Nephron progenitor cell (in vitro differentiated cells): ENCODE data around the gene CARD10.

Source experiments
- DNase-seq: peaks from one replicate; pipeline ENCODE4 v3.0.0; 2021
- H3K27ac Mint-ChIP-seq: 2 replicates; pipeline ENCODE4 v1.8.0; 2021; ENCODE audit warnings: mild to moderate bottlenecking, moderate library complexity, mixed read lengths
- H3K27me3 Mint-ChIP-seq: 2 replicates; pipeline ENCODE4 v1.8.0; 2021; ENCODE audit warnings: mild to moderate bottlenecking, low read depth, mixed read lengths; ENCODE audit not compliant: poor library complexity
- H3K36me3 Mint-ChIP-seq: 2 replicates; pipeline ENCODE4 v1.8.0; 2021; ENCODE audit warnings: low read depth, mixed read lengths
- H3K4me1 Mint-ChIP-seq: 2 replicates; pipeline ENCODE4 v1.8.0; 2021; ENCODE audit warnings: mixed read lengths
- H3K4me3 Mint-ChIP-seq: 2 replicates; pipeline ENCODE4 v1.8.0; 2021; ENCODE audit warnings: mild to moderate bottlenecking, moderate library complexity, mixed read lengths
- H3K9me3 Mint-ChIP-seq: 2 replicates; pipeline ENCODE4 v1.8.0; 2021; ENCODE audit warnings: mild to moderate bottlenecking, moderate library complexity, mixed read lengths
- TF ChIP-seq, protein P1 (sequence below): fragments of 200-600 bp; sonication (generic); IDR thresholded peaks from 2 replicates; pipeline ENCODE4 v1.5.0; 2021; ENCODE audit warnings: antibody characterized with exemption

Gene CARD10, protein sequence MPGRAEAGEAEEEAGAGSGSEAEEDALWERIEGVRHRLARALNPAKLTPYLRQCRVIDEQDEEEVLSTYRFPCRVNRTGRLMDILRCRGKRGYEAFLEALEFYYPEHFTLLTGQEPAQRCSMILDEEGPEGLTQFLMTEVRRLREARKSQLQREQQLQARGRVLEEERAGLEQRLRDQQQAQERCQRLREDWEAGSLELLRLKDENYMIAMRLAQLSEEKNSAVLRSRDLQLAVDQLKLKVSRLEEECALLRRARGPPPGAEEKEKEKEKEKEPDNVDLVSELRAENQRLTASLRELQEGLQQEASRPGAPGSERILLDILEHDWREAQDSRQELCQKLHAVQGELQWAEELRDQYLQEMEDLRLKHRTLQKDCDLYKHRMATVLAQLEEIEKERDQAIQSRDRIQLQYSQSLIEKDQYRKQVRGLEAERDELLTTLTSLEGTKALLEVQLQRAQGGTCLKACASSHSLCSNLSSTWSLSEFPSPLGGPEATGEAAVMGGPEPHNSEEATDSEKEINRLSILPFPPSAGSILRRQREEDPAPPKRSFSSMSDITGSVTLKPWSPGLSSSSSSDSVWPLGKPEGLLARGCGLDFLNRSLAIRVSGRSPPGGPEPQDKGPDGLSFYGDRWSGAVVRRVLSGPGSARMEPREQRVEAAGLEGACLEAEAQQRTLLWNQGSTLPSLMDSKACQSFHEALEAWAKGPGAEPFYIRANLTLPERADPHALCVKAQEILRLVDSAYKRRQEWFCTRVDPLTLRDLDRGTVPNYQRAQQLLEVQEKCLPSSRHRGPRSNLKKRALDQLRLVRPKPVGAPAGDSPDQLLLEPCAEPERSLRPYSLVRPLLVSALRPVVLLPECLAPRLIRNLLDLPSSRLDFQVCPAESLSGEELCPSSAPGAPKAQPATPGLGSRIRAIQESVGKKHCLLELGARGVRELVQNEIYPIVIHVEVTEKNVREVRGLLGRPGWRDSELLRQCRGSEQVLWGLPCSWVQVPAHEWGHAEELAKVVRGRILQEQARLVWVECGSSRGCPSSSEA

GRCh38 chr22:37519268-37520195 is at the start of gene CARD10:
Gene CARD10, minus strand, starts transcription at chr22:37519415. Its CDS starts 215 bp downstream, at chr22:37519200.
- DNase-seq = peak; percentile 64
- Mint-ChIP-seq H3K36me3 (peaks cover 11% of the 10 kb centered on the region), H3K27me3 (peaks cover 50% of the 10 kb centered on the region), H3K4me3 (peak within 1 kb of the TSS; percentile 85), H3K27ac (no peak within 1 kb of the TSS), H3K9me3 (peaks cover 3% of the 10 kb centered on the region), H3K4me1 (peaks cover 10% of the 10 kb centered on the region)
- TF ChIP-seq, protein P1, sequence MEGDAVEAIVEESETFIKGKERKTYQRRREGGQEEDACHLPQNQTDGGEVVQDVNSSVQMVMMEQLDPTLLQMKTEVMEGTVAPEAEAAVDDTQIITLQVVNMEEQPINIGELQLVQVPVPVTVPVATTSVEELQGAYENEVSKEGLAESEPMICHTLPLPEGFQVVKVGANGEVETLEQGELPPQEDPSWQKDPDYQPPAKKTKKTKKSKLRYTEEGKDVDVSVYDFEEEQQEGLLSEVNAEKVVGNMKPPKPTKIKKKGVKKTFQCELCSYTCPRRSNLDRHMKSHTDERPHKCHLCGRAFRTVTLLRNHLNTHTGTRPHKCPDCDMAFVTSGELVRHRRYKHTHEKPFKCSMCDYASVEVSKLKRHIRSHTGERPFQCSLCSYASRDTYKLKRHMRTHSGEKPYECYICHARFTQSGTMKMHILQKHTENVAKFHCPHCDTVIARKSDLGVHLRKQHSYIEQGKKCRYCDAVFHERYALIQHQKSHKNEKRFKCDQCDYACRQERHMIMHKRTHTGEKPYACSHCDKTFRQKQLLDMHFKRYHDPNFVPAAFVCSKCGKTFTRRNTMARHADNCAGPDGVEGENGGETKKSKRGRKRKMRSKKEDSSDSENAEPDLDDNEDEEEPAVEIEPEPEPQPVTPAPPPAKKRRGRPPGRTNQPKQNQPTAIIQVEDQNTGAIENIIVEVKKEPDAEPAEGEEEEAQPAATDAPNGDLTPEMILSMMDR = no peak

- TF ChIP-seq, protein P1 = no peak
- no peak for DNase-seq
- H3K9me3 Mint-ChIP-seq = no peaks in the 10 kb centered on the region
- H3K4me1 Mint-ChIP-seq = peaks cover 12% of the 10 kb centered on the region
- no peak overlapping the region for H3K27ac Mint-ChIP-seq
- H3K36me3 Mint-ChIP-seq = no peaks in the 10 kb centered on the region
- no peak overlapping the region for H3K4me3 Mint-ChIP-seq
- H3K27me3 Mint-ChIP-seq = peaks cover 9% of the 10 kb centered on the region
Observed at GRCh38 chr22:37568448-37569008, 49.3 kb upstream of the CARD10 start.

- Mint-ChIP-seq H3K27ac (no peak overlapping the region), H3K9me3 (no peaks in the 10 kb centered on the region), H3K36me3 (no peaks in the 10 kb centered on the region), H3K4me1 (peaks cover 17% of the 10 kb centered on the region), H3K27me3 (peaks cover 9% of the 10 kb centered on the region), H3K4me3 (no peak overlapping the region)
- no peak for DNase-seq
- TF ChIP-seq, protein P1 = no peak
Observed at GRCh38 chr22:37568012-37568411, 48.8 kb upstream of the CARD10 start.

DNA sequence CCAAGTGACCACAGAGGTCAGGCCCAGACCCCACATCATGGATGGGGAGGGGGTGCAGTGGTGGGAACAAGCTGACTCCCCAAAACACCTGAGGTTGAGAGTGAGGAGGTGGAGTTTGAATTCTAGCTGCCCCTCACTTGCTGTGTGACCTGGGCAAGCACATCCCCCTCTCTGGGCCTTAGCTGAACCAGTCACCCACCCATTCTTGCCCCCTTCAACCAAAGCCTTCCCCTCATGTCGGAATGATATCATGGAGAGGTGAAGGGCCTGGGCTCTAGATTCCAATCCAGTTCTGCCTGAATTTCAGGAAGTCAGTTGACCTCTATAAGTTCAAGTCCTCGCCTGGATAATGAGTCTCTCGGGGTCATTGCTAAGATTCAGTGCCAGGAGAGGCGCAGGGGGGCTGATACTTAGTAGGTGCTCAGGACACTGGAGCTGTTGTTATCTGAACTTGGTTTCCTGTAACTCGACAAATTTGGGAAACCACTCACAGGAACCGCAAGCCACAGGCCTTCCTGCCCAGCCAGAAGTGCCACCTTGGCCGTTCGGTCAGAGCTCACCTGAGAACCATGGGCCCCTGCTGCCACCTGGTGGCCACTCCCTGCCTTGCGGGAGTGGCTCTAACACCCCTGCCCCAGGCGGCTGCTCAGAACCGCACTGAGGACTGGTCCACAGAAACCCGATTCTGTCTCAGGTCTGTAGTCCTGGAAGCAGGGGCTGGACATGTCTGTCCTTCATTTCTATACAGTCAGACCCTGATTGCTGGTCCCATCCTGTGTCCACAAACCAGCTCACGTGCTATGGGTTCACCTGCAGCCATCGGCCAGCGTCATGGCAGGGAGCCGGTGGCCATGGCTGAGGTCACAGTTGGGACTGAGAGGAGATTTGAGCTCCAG is 47.9 kb upstream of the CARD10 start:
- TF ChIP-seq, protein P1 = peak; percentile 93
- Mint-ChIP-seq H3K4me1 (peaks cover 26% of the 10 kb centered on the region), H3K27me3 (peaks cover 14% of the 10 kb centered on the region), H3K9me3 (no peaks in the 10 kb centered on the region), H3K27ac (no peak overlapping the region), H3K4me3 (no peak overlapping the region), H3K36me3 (no peaks in the 10 kb centered on the region)
- DNase-seq = peak; percentile 88
